Right ventricle myocardium superior (tissue), 1 donor: Measurements from ENCODE around the gene SPHK2. TPM values are rescaled to one million over a fixed set of nuclear protein-coding genes. Genes with fewer than 3 reads are reported as not detected.
A peak's percentile ranks its signal among the peaks of the same experiment; 100 is the strongest.
"Not testable (repeated sequence)": the region's sequence is repeated elsewhere in the genome, so short reads cannot be mapped to it uniquely, and the experiment has no call there.

Experiments used
- ATAC-seq: fragments of 200-7000 bp; cut with Tn5 transposase; one replicate; pipeline ENCODE4 v1.9.1; 2020; ENCODE audit warnings: mild to moderate bottlenecking; ENCODE audit not compliant: poor library complexity
- DNase-seq: peaks from one replicate; pipeline ENCODE4 v3.0.0-alpha.2; 2020
- intact Hi-C: fragments of 100-400 bp; cut with DNase I; formaldehyde crosslinking; loops from one replicate; pipeline ENCODE4 v1.11.2; 2022
- total RNA-seq: library from RNA; stranded (reverse); fragmentation: NEBNext Ultra II Directional; extraction: Animal tissue kit (Norgen Biotek cat#: 25700); gene quantifications from one replicate; pipeline ENCODE4 v1.2.1, GENCODE V29; 2021
- donor health status: DM: no; HTN: yes; CAD: no; lungs with severe emphysema.

SPHK2 gene
- total RNA-seq, 1 donor from 2014 or later = 7.6 TPM

GRCh38 chr19:48668332-48668731 lies 49.0 kb downstream of the SPHK2 start:
- intact Hi-C loops = no loop called here
- DNase-seq = no peak
- no peak for ATAC-seq

GRCh38 chr19:48668761-48669160 lies 49.5 kb downstream of the SPHK2 start:
- ATAC-seq = no peak
- intact Hi-C loops = no loop called here
- no peak for DNase-seq

- intact Hi-C loops = loop anchor here (10.0 kb wide), 1 partner anchor 115 kb away; no protein-coding TSS in a partner anchor
- no peak for ATAC-seq
- no peak for DNase-seq
Observed at GRCh38 chr19:48669903-48670668, 50.8 kb downstream of the SPHK2 start.

GRCh38 chr19:48670699-48671445 lies 51.6 kb downstream of the SPHK2 start:
- DNase-seq (no peak), ATAC-seq (no peak)
- intact Hi-C loops = loop anchor here (10.0 kb wide), 1 partner anchor 114 kb away; no protein-coding TSS in a partner anchor

GRCh38 chr19:48671446-48671995 lies 52.2 kb downstream of the SPHK2 start:
- DNase-seq (no peak), ATAC-seq (no peak)
- intact Hi-C loops = loop anchor here (10.0 kb wide), 1 partner anchor 113 kb away; no protein-coding TSS in a partner anchor

GRCh38 chr19:48672994-48673393 lies 53.7 kb downstream of the SPHK2 start, which contains the start of gene NTN5:
Gene NTN5 (minus strand): TSS chr19:48673017. CDS start chr19:48670986, 2,031 bp downstream.
- no peak for DNase-seq
- intact Hi-C loops = loop anchor here (10.0 kb wide), 1 partner anchor 112 kb away; no protein-coding TSS in a partner anchor
- ATAC-seq = no peak

- intact Hi-C loops = loop anchor here (10.0 kb wide), 1 partner anchor 111 kb away; no protein-coding TSS in a partner anchor
- DNase-seq = no peak
- ATAC-seq = no peak
Observed at GRCh38 chr19:48673436-48674100, 54.3 kb downstream of the SPHK2 start.

GRCh38 chr19:48674216-48674809 lies 55.0 kb downstream of the SPHK2 start:
- DNase-seq = no peak
- no peak for ATAC-seq
- intact Hi-C loops = loop anchor here (10.0 kb wide), 1 partner anchor 110 kb away; no protein-coding TSS in a partner anchor

- ATAC-seq (peak; percentile 88), DNase-seq (peak; percentile 82)
- intact Hi-C loops = loop anchor here (5.0 to 10.0 kb wide), 2 partner anchors 62 to 110 kb away; no protein-coding TSS in a partner anchor
Observed at GRCh38 chr19:48674921-48675824, 55.9 kb downstream of the SPHK2 start.

- ATAC-seq (no peak), DNase-seq (no peak)
- intact Hi-C loops = loop anchor here (5.0 to 10.0 kb wide), 2 partner anchors 61 to 108 kb away; no protein-coding TSS in a partner anchor
Observed at GRCh38 chr19:48676487-48676886, 57.2 kb downstream of the SPHK2 start.

GRCh38 chr19:48676887-48677286 lies 57.6 kb downstream of the SPHK2 start:
- no peak for ATAC-seq
- intact Hi-C loops = loop anchor here (5.0 to 10.0 kb wide), 2 partner anchors 60 to 108 kb away; no protein-coding TSS in a partner anchor
- no peak for DNase-seq

GRCh38 chr19:48678201-48678600 lies 58.9 kb downstream of the SPHK2 start:
- ATAC-seq (no peak), DNase-seq (no peak)
- intact Hi-C loops = loop anchor here (5.0 to 10.0 kb wide), 2 partner anchors 59 to 107 kb away; no protein-coding TSS in a partner anchor

- DNase-seq, intact Hi-C loops, ATAC-seq: not testable (repeated sequence)
Observed at GRCh38 chr19:48680006-48680405, 60.7 kb downstream of the SPHK2 start.
